GM23248 (cell line): ENCODE results near the gene LRRC73.

Experiments used
- EZH2 ChIP-seq: fragments of 200-600 bp; sonication (generic); IDR thresholded peaks from 2 replicates; pipeline ENCODE4 v1.6.1; 2018; ENCODE audit warnings: antibody characterized with exemption, mild to moderate bottlenecking; ENCODE audit not compliant: insufficient read depth, poor library complexity, severe bottlenecking
- EZH2phosphoT487 ChIP-seq: fragments of 200-600 bp; sonication (generic); IDR thresholded peaks from 2 replicates; pipeline ENCODE4 v1.6.1; 2018; ENCODE audit warnings: antibody characterized with exemption, moderate library complexity, mild to moderate bottlenecking, low read depth; ENCODE audit not compliant: insufficient read depth

- TF ChIP-seq EZH2 (no peak), EZH2phosphoT487 (no peak)
These were observed 45.8 kb downstream of the LRRC73 start for GRCh38 chr6:43464337-43464736.
